Keratinocyte (primary cell): Measurements from ENCODE around the gene MRS2. TPM values are rescaled to one million over a fixed set of nuclear protein-coding genes. Genes with fewer than 3 reads are reported as not detected.
"Not testable (repeated sequence)": the region's sequence is repeated elsewhere in the genome, so short reads cannot be mapped to it uniquely, and the experiment has no call there.

Experiments used
- DNase-seq: peaks from one replicate; pipeline ENCODE4 v3.0.0-alpha.2; 2011; ENCODE audit warnings: low read depth, missing footprints, low spot score
- FAIRE-seq: peaks from 2 replicates; lab custom pipeline; 2011; peaks lifted over from hg19 to GRCh38; lab: Jason Lieb, UNC
- H2AFZ ChIP-seq: 2 replicates; pipeline ENCODE4 v1.6.0; 2012; ENCODE audit warnings: low read length, control low read depth, inconsistent platforms; ENCODE audit not compliant: control insufficient read depth
- H3K27ac ChIP-seq: 2 replicates; pipeline ENCODE4 v1.5.1; 2011; ENCODE audit warnings: low read length; ENCODE audit not compliant: control insufficient read depth, insufficient read depth
- H3K27me3 ChIP-seq: 3 replicates; pipeline ENCODE4 v1.6.0; 2011; ENCODE audit warnings: low read length; ENCODE audit not compliant: control insufficient read depth, insufficient read depth; ENCODE audit errors: extremely low read depth
- H3K36me3 ChIP-seq, 2 experiments: 2 replicates in 1 of 2; 3 replicates in 1 of 2; pipeline ENCODE4 v1.5.1; 2011; ENCODE audit warnings: low read length in 2 of 2, mild to moderate bottlenecking in 1 of 2; ENCODE audit not compliant: control insufficient read depth in 2 of 2, insufficient read depth in 2 of 2; ENCODE audit errors: extremely low read depth in 1 of 2
- H3K4me1 ChIP-seq: 3 replicates; pipeline ENCODE4 v1.5.1; 2011; ENCODE audit warnings: low read length; ENCODE audit not compliant: control insufficient read depth, insufficient read depth; ENCODE audit errors: extremely low read depth
- H3K4me2 ChIP-seq: 3 replicates; pipeline ENCODE4 v1.6.0; 2011; ENCODE audit warnings: low read depth, low read length; ENCODE audit not compliant: control insufficient read depth, insufficient read depth; ENCODE audit errors: extremely low read depth
- H3K4me3 ChIP-seq, 3 experiments: fragments of 200-600 bp in 1 of 3; sonication (generic) in 1 of 3; 2 replicates in 2 of 3; 3 replicates in 1 of 3; pipeline ENCODE4 v1.5.1; 2011 to 2016; ENCODE audit warnings: low read length in 3 of 3, mild to moderate bottlenecking in 3 of 3, control low read depth in 2 of 3, inconsistent platforms in 1 of 3, low read depth in 1 of 3, mixed read lengths in 1 of 3, mixed run types in 1 of 3, moderate library complexity in 1 of 3; ENCODE audit not compliant: control insufficient read depth in 2 of 3, insufficient read depth in 2 of 3; ENCODE audit errors: extremely low read depth in 1 of 3
- H3K79me2 ChIP-seq: 2 replicates; pipeline ENCODE4 v1.6.0; 2012; ENCODE audit warnings: low read length; ENCODE audit not compliant: control insufficient read depth, insufficient read depth
- H3K9ac ChIP-seq: 3 replicates; pipeline ENCODE4 v1.6.0; 2011; ENCODE audit warnings: low read length; ENCODE audit not compliant: control insufficient read depth, insufficient read depth; ENCODE audit errors: extremely low read depth
- H3K9me1 ChIP-seq: 3 replicates; pipeline ENCODE4 v1.6.0; 2011; ENCODE audit warnings: low read length; ENCODE audit not compliant: control insufficient read depth, insufficient read depth; ENCODE audit errors: extremely low read depth
- H3K9me3 ChIP-seq: 2 replicates; pipeline ENCODE4 v1.5.1; 2012; ENCODE audit warnings: low read depth, low read length; ENCODE audit not compliant: control insufficient read depth
- H4K20me1 ChIP-seq: 3 replicates; pipeline ENCODE4 v1.6.0; 2011; ENCODE audit warnings: low read length; ENCODE audit not compliant: control insufficient read depth, insufficient read depth; ENCODE audit errors: extremely low read depth
- EZH2 ChIP-seq: IDR thresholded peaks from one replicate; pipeline ENCODE4 v1.6.1; 2012; ENCODE audit warnings: inconsistent platforms, mild to moderate bottlenecking, low read length, moderate library complexity
- dilution Hi-C: fragments of 300-500 bp; cut with MboI; formaldehyde crosslinking; loops from one replicate; pipeline ENCODE4 v1.7.0; 2020; ENCODE audit warnings: low sequenced_read_pairs; ENCODE audit not compliant: extremely low pct_ligation_motif_present
- polyA plus RNA-seq, 5 experiments: library from polyadenylated mRNA; depleted of rRNA in 3 of 5; stranded (reverse) in 3 of 5; stranded (forward) in 1 of 5; unstranded in 1 of 5; fragments of >200 nt; gene quantifications; 1 replicate in 1 of 5; 2 replicates in 3 of 5; 3 replicates in 1 of 5; pipeline versions ENCODE4 v1.2.1 to v1.2.3, GENCODE V29; 2011 to 2012; ENCODE audit warnings: missing spikeins in 2 of 5, low read depth in 1 of 5, low replicate concordance in 1 of 5
- TF ChIP-seq, protein P1 (sequence below), 3 experiments: IDR thresholded peaks in 1 of 3; conservative IDR thresholded peaks in 1 of 3; optimal IDR thresholded peaks in 1 of 3; 2 replicates in 2 of 3; 3 replicates in 1 of 3; pipeline versions ENCODE3 to v1.5.1; 2011; ENCODE audit warnings: low read length in 3 of 3, mild to moderate bottlenecking in 3 of 3, moderate library complexity in 2 of 3, control low read depth in 1 of 3, inconsistent platforms in 1 of 3; ENCODE audit not compliant: insufficient read depth in 2 of 3; ENCODE audit errors: extremely low read depth in 1 of 3

Gene MRS2
- polyA plus RNA-seq, 1 donor (not counting 4 experiments of a cell fraction or from before 2014, with no cell fraction given): 26.9 TPM

DNA sequence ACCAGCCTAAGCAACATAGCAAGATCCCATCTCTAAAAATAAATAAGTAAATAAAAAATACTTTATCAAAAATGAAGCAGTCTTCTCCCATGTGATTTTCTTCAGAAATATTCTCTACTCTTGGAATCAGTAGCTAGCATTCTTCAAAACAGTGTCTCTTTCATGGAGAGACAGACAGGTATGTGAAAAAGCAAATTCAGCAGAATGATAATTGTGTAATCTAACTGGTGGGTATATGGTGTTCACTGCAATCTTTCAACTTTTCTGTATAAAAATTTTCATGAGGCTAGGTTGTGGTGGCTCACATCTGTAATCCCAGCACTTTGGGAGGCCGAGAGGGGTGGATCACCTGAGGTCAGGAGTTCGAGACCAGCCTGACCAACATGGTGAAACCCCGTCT, 7.9 kb downstream of the MRS2 start:
- Histone ChIP-seq H3K9me1 (no peaks in the 10 kb centered on the region), H3K79me2 (no peaks in the 10 kb centered on the region), H4K20me1 (no peaks in the 10 kb centered on the region), H2AFZ (no peak overlapping the region), H3K27me3 (no peaks in the 10 kb centered on the region), H3K27ac (no peak overlapping the region), H3K9ac (no peak overlapping the region), H3K4me3 (no peak overlapping the region), H3K4me2 (no peak overlapping the region), H3K36me3 (peaks cover 6 to 7% of the 10 kb centered on the region in 2 experiments), H3K9me3 (no peaks in the 10 kb centered on the region), H3K4me1 (no peaks in the 10 kb centered on the region)
- DNase-seq (no peak), FAIRE-seq (no peak)
- dilution Hi-C loops: no loop called here
- no peak for TF ChIP-seq EZH2
- TF ChIP-seq, protein P1, sequence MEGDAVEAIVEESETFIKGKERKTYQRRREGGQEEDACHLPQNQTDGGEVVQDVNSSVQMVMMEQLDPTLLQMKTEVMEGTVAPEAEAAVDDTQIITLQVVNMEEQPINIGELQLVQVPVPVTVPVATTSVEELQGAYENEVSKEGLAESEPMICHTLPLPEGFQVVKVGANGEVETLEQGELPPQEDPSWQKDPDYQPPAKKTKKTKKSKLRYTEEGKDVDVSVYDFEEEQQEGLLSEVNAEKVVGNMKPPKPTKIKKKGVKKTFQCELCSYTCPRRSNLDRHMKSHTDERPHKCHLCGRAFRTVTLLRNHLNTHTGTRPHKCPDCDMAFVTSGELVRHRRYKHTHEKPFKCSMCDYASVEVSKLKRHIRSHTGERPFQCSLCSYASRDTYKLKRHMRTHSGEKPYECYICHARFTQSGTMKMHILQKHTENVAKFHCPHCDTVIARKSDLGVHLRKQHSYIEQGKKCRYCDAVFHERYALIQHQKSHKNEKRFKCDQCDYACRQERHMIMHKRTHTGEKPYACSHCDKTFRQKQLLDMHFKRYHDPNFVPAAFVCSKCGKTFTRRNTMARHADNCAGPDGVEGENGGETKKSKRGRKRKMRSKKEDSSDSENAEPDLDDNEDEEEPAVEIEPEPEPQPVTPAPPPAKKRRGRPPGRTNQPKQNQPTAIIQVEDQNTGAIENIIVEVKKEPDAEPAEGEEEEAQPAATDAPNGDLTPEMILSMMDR (optimal IDR thresholded peaks at IDR 0.05 in 1 of 3, IDR thresholded peaks at IDR 0.05 in 1 of 3, conservative IDR thresholded peaks at IDR 0.05 in 1 of 3; ENCODE audit: extremely low read depth in 1 of 3, insufficient read depth in 2 of 3, low read length in 3 of 3): no peak

DNA sequence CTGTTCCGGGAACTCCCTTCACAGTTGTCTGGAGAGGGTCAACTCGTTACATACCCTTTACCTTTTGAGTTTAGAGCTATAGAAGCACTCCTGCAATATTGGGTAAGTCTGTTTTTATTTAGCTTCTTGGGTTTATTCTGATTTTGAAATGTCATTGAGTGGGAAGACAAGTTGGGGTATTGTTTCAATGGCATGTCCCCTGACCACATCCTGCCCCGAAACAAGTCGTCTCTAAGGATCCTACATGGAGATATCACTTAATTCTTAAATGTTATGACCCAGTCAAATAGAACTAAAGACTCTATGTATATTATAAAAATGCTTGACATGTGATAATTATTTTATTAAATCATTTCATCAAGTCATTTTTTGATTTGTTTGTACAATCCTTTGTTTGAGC, 9.6 kb downstream of the MRS2 start:
- Histone ChIP-seq H3K27me3 (no peaks in the 10 kb centered on the region), H3K36me3 (peaks cover 8 to 11% of the 10 kb centered on the region in 2 experiments), H3K9ac (no peak overlapping the region), H4K20me1 (no peaks in the 10 kb centered on the region), H3K9me3 (no peaks in the 10 kb centered on the region), H3K4me2 (no peak overlapping the region), H3K79me2 (no peaks in the 10 kb centered on the region), H3K9me1 (no peaks in the 10 kb centered on the region), H3K4me1 (no peaks in the 10 kb centered on the region), H2AFZ (no peak overlapping the region), H3K27ac (no peak overlapping the region), H3K4me3 (no peak overlapping the region)
- DNase-seq (no peak), FAIRE-seq (no peak)
- TF ChIP-seq, protein P1 (optimal IDR thresholded peaks at IDR 0.05 in 1 of 3, IDR thresholded peaks at IDR 0.05 in 1 of 3, conservative IDR thresholded peaks at IDR 0.05 in 1 of 3; ENCODE audit: extremely low read depth in 1 of 3, insufficient read depth in 2 of 3, low read length in 3 of 3): no peak
- dilution Hi-C loops: no loop called here

DNA sequence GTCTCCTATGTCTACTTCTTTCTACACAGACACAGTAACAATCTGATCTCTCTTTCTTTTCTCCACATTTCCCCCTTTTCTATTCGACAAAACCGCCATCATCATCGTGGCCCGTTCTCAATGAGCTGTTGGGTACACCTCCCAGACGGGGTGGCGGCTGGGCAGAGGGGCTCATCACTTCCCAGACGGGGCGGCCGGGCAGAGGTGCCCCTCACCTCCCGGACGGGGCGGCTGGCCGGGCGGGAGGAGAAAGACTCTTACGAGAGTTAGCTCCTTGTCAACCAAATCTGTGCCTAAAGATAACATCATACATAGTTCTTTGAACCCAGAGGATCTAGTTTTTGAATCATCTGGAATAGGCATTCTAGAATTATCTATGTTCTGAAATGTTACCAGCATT, 11.8 kb downstream of the MRS2 start:
- FAIRE-seq, DNase-seq, H2AFZ ChIP-seq, H3K27ac ChIP-seq, H3K4me2 ChIP-seq, H3K9ac ChIP-seq, H3K9me3 ChIP-seq, H3K27me3 ChIP-seq, H4K20me1 ChIP-seq, H3K4me1 ChIP-seq, H3K79me2 ChIP-seq, dilution Hi-C loops, H3K4me3 ChIP-seq, H3K9me1 ChIP-seq: not testable (repeated sequence)
- peaks cover 8 to 19% of the 10 kb centered on the region in 2 experiments for H3K36me3 ChIP-seq
